HepG2 (cell line): ENCODE results near the gene MRPS34. TPM values are rescaled to one million over a fixed set of nuclear protein-coding genes. Genes with fewer than 3 reads are reported as not detected.

Experiments used
- ADNP ChIP-seq: sonication (generic); formaldehyde crosslinking; IDR thresholded peaks from 2 replicates; pipeline ENCODE4 v1.4.0; 2020; ENCODE audit warnings: missing genetic modification reagents
- CEBPG ChIP-seq: IDR thresholded peaks from 2 replicates; pipeline ENCODE4 v1.6.1; 2016
- IRF2 ChIP-seq: IDR thresholded peaks from 2 replicates; pipeline ENCODE4 v1.6.1; 2018; ENCODE audit warnings: missing genetic modification reagents, missing compliant biosample characterization
- KDM5B ChIP-seq: sonication (generic); formaldehyde crosslinking; IDR thresholded peaks from 2 replicates; pipeline ENCODE4 v1.4.0; 2020; ENCODE audit warnings: missing genetic modification reagents, mild to moderate bottlenecking, borderline replicate concordance
- KLF9 ChIP-seq: IDR thresholded peaks from 2 replicates; pipeline ENCODE4 v1.6.1; 2016; ENCODE audit warnings: low read depth
- NCOR1 ChIP-seq: fragments of 200-600 bp; sonication (generic); IDR thresholded peaks from 2 replicates; pipeline ENCODE4 v1.7.0; 2017; ENCODE audit warnings: antibody characterized with exemption, low read length, borderline replicate concordance
- PHF21A ChIP-seq: sonication (generic); formaldehyde crosslinking; IDR thresholded peaks from 2 replicates; pipeline ENCODE4 v1.5.0; 2020; ENCODE audit warnings: mild to moderate bottlenecking, missing genetic modification reagents
- REPIN1 ChIP-seq: sonication (generic); formaldehyde crosslinking; IDR thresholded peaks from 2 replicates; pipeline ENCODE4 v1.8.0; 2022; ENCODE audit warnings: missing genetic modification reagents, low read depth, mild to moderate bottlenecking, borderline replicate concordance
- RNF2 ChIP-seq: fragments of 450-650 bp; conservative IDR thresholded peaks from 2 replicates; pipeline ENCODE4 v1.6.1; 2016; ENCODE audit warnings: low read depth
- RXRA ChIP-seq: sonication (generic); formaldehyde crosslinking; IDR thresholded peaks from 2 replicates; pipeline ENCODE4 v1.5.1; 2020; ENCODE audit warnings: missing genetic modification reagents
- SOX13 ChIP-seq, 3 experiments: fragments of 450-650 bp in 1 of 3; sonication (generic) in 1 of 3; formaldehyde crosslinking in 1 of 3; IDR thresholded peaks in 2 of 3; conservative IDR thresholded peaks in 1 of 3; 2 replicates each; pipeline versions ENCODE4 v1.5.0 to v1.6.1; 2016 to 2020; ENCODE audit warnings: antibody characterized with exemption in 1 of 3, mild to moderate bottlenecking in 1 of 3, missing compliant biosample characterization in 1 of 3, missing genetic modification reagents in 1 of 3, moderate library complexity in 1 of 3
- STAG1 ChIP-seq: sonication (generic); formaldehyde crosslinking; IDR thresholded peaks from 2 replicates; pipeline ENCODE4 v1.4.0; 2020; ENCODE audit warnings: missing genetic modification reagents
- THAP11 ChIP-seq: IDR thresholded peaks from 2 replicates; pipeline ENCODE4 v1.6.1; 2016; ENCODE audit warnings: missing biosample characterization, missing genetic modification reagents
- ZBTB20 ChIP-seq: sonication (generic); formaldehyde crosslinking; IDR thresholded peaks from 2 replicates; pipeline ENCODE4 v1.8.1; 2023; ENCODE audit warnings: missing genetic modification reagents, low read depth, mild to moderate bottlenecking, borderline replicate concordance
- ZNF101 ChIP-seq: sonication (generic); formaldehyde crosslinking; IDR thresholded peaks from 2 replicates; pipeline ENCODE4 v1.4.0; 2020; ENCODE audit warnings: mild to moderate bottlenecking, low read depth, missing genetic modification reagents, borderline replicate concordance
- ZNF17 ChIP-seq: sonication (generic); formaldehyde crosslinking; IDR thresholded peaks from 2 replicates; pipeline ENCODE4 v1.5.0; 2020; ENCODE audit warnings: mild to moderate bottlenecking, missing genetic modification reagents
- ZNF256 ChIP-seq: sonication (generic); formaldehyde crosslinking; conservative IDR thresholded peaks from 2 replicates; pipeline ENCODE4 v1.4.0; 2020; ENCODE audit warnings: missing genetic modification reagents
- ZNF547 ChIP-seq: sonication (generic); formaldehyde crosslinking; IDR thresholded peaks from 2 replicates; pipeline ENCODE4 v1.5.1; 2020; ENCODE audit warnings: mild to moderate bottlenecking, missing genetic modification reagents
- ZNF589 ChIP-seq: sonication (generic); formaldehyde crosslinking; conservative IDR thresholded peaks from 2 replicates; pipeline ENCODE4 v1.8.0; 2022; ENCODE audit warnings: mild to moderate bottlenecking, moderate library complexity, missing genetic modification reagents
- ZNF780A ChIP-seq: sonication (generic); formaldehyde crosslinking; IDR thresholded peaks from 2 replicates; pipeline ENCODE4 v1.8.0; 2022; ENCODE audit warnings: mild to moderate bottlenecking, missing genetic modification reagents, moderate library complexity
- polyA plus RNA-seq, 8 experiments: library from polyadenylated mRNA; depleted of rRNA in 3 of 8; stranded (reverse) in 7 of 8; unstranded in 1 of 8; fragments of >200 nt; fragmentation: Illumina TruSeq in 4 of 8; extraction: Trizol in 4 of 8; gene quantifications; 2 replicates each; pipeline versions ENCODE4 v1.2.1 to v1.2.3, GENCODE V29; 2011 to 2016; ENCODE audit warnings: low read depth in 4 of 8, missing spikeins in 1 of 8, mixed read lengths in 1 of 8; ENCODE audit not compliant: insufficient read depth in 1 of 8
- total RNA-seq, 5 experiments: library from RNA; depleted of rRNA; stranded (reverse); fragments of >200 nt; fragmentation: Illumina TruSeq; extraction: Trizol; gene quantifications; 2 replicates each; pipeline ENCODE4 v1.2.3, GENCODE V29; 2016; ENCODE audit warnings: low read depth in 1 of 5
- TF ChIP-seq, protein P1 (sequence below): sonication (generic); IDR thresholded peaks from 2 replicates; pipeline ENCODE4 v1.6.1; 2016; ENCODE audit warnings: low read depth, borderline replicate concordance
- TF ChIP-seq, protein P2 (sequence below): sonication (generic); formaldehyde crosslinking; conservative IDR thresholded peaks from 2 replicates; pipeline ENCODE4 v1.4.0; 2020; ENCODE audit warnings: missing genetic modification reagents
- TF ChIP-seq, protein P3 (sequence below): IDR thresholded peaks from 2 replicates; pipeline ENCODE4 v1.6.1; 2018; ENCODE audit warnings: missing genetic modification reagents, mild to moderate bottlenecking, missing compliant biosample characterization
- TF ChIP-seq, protein P4 (sequence below): sonication (generic); formaldehyde crosslinking; conservative IDR thresholded peaks from 2 replicates; pipeline ENCODE4 v1.8.0; 2022; ENCODE audit warnings: mild to moderate bottlenecking, moderate library complexity, missing genetic modification reagents

The MRPS34 gene
- total and polyA plus RNA-seq, 2 of the 13 experiments (the other 11 are each of a cell fraction or from before 2014, with no cell fraction given): 63.5 to 131 TPM

DNA sequence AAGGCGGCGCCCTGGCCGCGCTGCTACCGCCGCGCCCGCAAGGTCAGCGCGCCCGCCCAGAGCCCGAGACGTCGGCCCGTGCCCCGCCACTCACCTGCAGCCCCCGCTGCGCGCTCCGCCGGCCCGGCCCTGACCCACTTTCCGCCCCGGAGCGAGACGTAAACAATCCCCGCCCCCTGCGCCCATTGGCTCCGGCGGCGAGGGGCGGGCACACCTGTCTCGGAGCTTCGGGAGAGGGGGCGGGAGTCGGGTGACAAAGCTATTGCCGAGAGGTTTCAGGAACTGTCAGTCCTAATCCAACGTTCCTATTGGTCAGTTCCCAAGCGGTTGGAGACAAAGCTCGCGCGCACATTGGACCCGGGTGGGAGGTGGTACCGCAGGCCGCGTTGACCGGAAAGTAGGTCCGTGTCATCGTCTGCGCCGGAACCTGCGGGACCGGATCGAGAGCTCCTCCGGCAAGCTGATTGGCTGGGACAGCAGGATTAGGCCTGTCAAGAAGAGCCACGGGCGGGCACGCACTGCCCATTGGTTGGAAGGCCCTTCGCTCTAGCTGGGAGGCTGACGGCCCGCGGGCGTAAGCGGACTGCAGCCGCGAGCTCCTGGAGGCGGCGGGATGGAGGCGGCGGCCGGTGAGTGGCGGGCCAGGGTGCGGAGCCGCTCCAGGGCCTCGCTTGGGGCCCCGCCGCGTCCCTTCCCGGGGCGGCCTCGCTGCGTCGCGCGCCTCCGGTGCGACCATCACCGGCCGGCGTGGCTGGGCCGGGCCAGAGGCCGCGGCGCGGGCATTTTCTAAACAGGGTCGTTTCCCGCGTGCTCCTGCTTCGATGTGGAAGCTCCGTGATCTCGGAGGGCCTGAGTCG, 9.7 kb upstream of the MRPS34 start, which contains the start of the genes NUBP2 and SPSB3 (continued):
- TF ChIP-seq ZBTB20 (CRISPR knock-in tag) (no peak), ZNF256 (CRISPR knock-in tag) (no peak), ZNF589 (no peak), IRF2 (peak; percentile 74), REPIN1 (CRISPR knock-in tag) (peak; percentile 48; the same call in 1 of the 2 replicates), ZNF101 (CRISPR knock-in tag) (no peak), KDM5B (no peak), KLF9 (CRISPR knock-in tag) (no peak), ZNF780A (CRISPR knock-in tag) (no peak), THAP11 (CRISPR knock-in tag) (peak; percentile 95), RXRA (CRISPR knock-in tag) (peak; percentile 59; the same call in 1 of the 2 replicates), STAG1 (CRISPR knock-in tag) (no peak), SOX13 (IDR thresholded peaks at IDR 0.05) (no peak), SOX13 (CRISPR knock-in tag; conservative IDR thresholded peaks at IDR 0.05 in 1 of 2, IDR thresholded peaks at IDR 0.05 in 1 of 2) (no peak), NCOR1 (peak; percentile 76; the same call in 1 of the 2 replicates), ZNF547 (CRISPR knock-in tag) (no peak), RNF2 (0 out of 2 replicates have a peak, but pooled peaks have one; percentile 20), ADNP (CRISPR knock-in tag) (no peak), ZNF17 (CRISPR knock-in tag) (no peak), CEBPG (CRISPR knock-in tag) (no peak), PHF21A (CRISPR knock-in tag) (no peak)
- TF ChIP-seq, protein P1, sequence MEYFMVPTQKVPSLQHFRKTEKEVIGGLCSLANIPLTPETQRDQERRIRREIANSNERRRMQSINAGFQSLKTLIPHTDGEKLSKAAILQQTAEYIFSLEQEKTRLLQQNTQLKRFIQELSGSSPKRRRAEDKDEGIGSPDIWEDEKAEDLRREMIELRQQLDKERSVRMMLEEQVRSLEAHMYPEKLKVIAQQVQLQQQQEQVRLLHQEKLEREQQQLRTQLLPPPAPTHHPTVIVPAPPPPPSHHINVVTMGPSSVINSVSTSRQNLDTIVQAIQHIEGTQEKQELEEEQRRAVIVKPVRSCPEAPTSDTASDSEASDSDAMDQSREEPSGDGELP: no peak
- TF ChIP-seq, protein P2, sequence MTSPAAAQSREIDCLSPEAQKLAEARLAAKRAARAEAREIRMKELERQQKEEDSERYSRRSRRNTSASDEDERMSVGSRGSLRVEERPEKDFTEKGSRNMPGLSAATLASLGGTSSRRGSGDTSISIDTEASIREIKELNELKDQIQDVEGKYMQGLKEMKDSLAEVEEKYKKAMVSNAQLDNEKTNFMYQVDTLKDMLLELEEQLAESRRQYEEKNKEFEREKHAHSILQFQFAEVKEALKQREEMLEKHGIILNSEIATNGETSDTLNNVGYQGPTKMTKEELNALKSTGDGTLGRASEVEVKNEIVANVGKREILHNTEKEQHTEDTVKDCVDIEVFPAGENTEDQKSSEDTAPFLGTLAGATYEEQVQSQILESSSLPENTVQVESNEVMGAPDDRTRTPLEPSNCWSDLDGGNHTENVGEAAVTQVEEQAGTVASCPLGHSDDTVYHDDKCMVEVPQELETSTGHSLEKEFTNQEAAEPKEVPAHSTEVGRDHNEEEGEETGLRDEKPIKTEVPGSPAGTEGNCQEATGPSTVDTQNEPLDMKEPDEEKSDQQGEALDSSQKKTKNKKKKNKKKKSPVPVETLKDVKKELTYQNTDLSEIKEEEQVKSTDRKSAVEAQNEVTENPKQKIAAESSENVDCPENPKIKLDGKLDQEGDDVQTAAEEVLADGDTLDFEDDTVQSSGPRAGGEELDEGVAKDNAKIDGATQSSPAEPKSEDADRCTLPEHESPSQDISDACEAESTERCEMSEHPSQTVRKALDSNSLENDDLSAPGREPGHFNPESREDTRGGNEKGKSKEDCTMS: no peak
- TF ChIP-seq, protein P3, sequence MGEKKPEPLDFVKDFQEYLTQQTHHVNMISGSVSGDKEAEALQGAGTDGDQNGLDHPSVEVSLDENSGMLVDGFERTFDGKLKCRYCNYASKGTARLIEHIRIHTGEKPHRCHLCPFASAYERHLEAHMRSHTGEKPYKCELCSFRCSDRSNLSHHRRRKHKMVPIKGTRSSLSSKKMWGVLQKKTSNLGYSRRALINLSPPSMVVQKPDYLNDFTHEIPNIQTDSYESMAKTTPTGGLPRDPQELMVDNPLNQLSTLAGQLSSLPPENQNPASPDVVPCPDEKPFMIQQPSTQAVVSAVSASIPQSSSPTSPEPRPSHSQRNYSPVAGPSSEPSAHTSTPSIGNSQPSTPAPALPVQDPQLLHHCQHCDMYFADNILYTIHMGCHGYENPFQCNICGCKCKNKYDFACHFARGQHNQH (CRISPR knock-in tag): no peak; the same call in none of the 2 replicates
- TF ChIP-seq, protein P4, sequence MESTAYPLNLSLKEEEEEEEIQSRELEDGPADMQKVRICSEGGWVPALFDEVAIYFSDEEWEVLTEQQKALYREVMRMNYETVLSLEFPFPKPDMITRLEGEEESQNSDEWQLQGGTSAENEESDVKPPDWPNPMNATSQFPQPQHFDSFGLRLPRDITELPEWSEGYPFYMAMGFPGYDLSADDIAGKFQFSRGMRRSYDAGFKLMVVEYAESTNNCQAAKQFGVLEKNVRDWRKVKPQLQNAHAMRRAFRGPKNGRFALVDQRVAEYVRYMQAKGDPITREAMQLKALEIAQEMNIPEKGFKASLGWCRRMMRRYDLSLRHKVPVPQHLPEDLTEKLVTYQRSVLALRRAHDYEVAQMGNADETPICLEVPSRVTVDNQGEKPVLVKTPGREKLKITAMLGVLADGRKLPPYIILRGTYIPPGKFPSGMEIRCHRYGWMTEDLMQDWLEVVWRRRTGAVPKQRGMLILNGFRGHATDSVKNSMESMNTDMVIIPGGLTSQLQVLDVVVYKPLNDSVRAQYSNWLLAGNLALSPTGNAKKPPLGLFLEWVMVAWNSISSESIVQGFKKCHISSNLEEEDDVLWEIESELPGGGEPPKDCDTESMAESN: no peak
